OCI-LY3 (cell line): ENCODE data around the gene USP2.

Experiments
- EZH2phosphoT487 ChIP-seq: fragments of 200-600 bp; shearing (Covaris generic); IDR thresholded peaks from 2 replicates; pipeline ENCODE4 v1.6.1; 2018; ENCODE audit warnings: antibody characterized with exemption, mixed run types, low read depth
- TF ChIP-seq, protein P1 (sequence below): fragments of 200-600, 300-600 bp; sonication (generic); IDR thresholded peaks from 2 replicates; pipeline ENCODE4 v1.5.1; 2014; ENCODE audit warnings: antibody characterized with exemption, low read length, low read depth

DNA sequence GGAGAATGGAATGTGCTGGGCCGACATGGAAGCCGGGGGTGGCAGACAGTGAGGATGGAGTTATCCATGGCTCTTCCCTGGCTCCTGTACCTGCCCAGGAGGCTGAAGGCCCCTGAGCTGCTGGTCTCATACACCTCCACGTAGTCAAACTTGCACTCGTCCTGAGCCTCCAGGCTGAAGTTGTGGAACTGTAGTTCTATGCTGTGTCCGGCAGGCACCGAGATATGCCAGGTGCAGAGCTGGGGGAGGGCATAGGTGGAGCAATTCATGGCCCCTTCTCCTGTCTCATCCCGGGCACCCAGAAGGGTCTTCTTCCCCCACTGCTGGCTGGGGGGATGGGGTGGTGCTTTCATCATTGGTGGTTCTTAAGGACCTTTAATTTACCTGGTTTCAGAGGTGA lies 37.8 kb downstream of the USP2 start:
- TF ChIP-seq, protein P1, sequence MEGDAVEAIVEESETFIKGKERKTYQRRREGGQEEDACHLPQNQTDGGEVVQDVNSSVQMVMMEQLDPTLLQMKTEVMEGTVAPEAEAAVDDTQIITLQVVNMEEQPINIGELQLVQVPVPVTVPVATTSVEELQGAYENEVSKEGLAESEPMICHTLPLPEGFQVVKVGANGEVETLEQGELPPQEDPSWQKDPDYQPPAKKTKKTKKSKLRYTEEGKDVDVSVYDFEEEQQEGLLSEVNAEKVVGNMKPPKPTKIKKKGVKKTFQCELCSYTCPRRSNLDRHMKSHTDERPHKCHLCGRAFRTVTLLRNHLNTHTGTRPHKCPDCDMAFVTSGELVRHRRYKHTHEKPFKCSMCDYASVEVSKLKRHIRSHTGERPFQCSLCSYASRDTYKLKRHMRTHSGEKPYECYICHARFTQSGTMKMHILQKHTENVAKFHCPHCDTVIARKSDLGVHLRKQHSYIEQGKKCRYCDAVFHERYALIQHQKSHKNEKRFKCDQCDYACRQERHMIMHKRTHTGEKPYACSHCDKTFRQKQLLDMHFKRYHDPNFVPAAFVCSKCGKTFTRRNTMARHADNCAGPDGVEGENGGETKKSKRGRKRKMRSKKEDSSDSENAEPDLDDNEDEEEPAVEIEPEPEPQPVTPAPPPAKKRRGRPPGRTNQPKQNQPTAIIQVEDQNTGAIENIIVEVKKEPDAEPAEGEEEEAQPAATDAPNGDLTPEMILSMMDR: no peak
- no peak for TF ChIP-seq EZH2phosphoT487
